ENCODE results near the gene CHRNA3. TPM values are rescaled to one million over a fixed set of nuclear protein-coding genes. Genes with fewer than 3 reads are reported as not detected.

Gene CHRNA3
- polyA plus RNA-seq, 1 donor (not counting 4 experiments of a cell fraction or from before 2014, with no cell fraction given) = not detected

DNA sequence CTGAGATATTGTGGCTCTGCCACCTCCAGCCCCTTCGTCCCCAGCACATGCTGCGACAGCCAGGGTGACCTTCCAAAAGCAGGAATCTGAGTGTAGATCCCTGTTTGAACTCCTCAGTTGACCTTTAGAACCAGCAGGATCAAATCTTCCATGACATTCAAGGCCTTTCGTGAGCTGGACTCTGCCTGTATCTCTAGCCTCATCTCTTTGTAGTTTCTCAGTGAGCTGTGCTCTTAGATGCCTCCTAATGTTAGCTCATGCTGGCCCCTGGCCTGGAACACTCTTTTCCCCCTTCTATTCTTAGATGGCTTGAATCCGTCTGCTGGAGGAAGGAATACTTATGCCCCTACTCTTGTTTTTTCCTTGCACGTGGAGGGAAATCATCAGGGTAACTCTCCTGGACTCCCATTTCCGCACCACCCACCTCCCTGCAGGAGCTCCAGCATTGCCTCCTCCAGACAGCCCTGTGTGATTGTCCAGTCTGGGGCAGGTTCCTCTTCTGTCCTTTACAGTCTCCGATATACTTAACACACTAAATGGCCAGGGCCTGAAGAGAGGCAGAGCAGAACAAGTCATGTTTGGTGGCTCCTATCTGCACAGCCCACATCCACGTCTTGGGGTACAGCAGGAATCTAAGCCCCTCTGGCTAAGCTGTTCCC is 46.9 kb upstream of the CHRNA3 start:
- Histone ChIP-seq H3K36me3 (ENCODE audit: control insufficient read depth in 2 of 2, extremely low read depth in 1 of 2, insufficient read depth in 2 of 2, low read length in 2 of 2) (no peaks in the 10 kb centered on the region), H4K20me1 (ENCODE audit: control insufficient read depth, extremely low read depth, insufficient read depth, low read length) (no peaks in the 10 kb centered on the region), H3K4me2 (ENCODE audit: control insufficient read depth, extremely low read depth, insufficient read depth, low read depth, low read length) (no peak overlapping the region), H2AFZ (ENCODE audit: control insufficient read depth, low read length) (no peak overlapping the region), H3K79me2 (ENCODE audit: control insufficient read depth, insufficient read depth, low read length) (no peaks in the 10 kb centered on the region), H3K9me1 (ENCODE audit: control insufficient read depth, extremely low read depth, insufficient read depth, low read length) (no peaks in the 10 kb centered on the region), H3K9me3 (ENCODE audit: control insufficient read depth, low read depth, low read length) (no peaks in the 10 kb centered on the region), H3K27me3 (ENCODE audit: control insufficient read depth, extremely low read depth, insufficient read depth, low read length) (no peaks in the 10 kb centered on the region), H3K4me3 (ENCODE audit: control insufficient read depth in 2 of 3, extremely low read depth in 1 of 3, insufficient read depth in 2 of 3, low read depth in 1 of 3, low read length in 3 of 3) (no peak overlapping the region), H3K9ac (ENCODE audit: control insufficient read depth, extremely low read depth, insufficient read depth, low read length) (no peak overlapping the region), H3K27ac (ENCODE audit: control insufficient read depth, insufficient read depth, low read length) (no peak overlapping the region), H3K4me1 (ENCODE audit: control insufficient read depth, extremely low read depth, insufficient read depth, low read length) (peaks cover 7% of the 10 kb centered on the region)
- no peak for DNase-seq (ENCODE audit: low read depth, low spot score)
- TF ChIP-seq, protein P1, sequence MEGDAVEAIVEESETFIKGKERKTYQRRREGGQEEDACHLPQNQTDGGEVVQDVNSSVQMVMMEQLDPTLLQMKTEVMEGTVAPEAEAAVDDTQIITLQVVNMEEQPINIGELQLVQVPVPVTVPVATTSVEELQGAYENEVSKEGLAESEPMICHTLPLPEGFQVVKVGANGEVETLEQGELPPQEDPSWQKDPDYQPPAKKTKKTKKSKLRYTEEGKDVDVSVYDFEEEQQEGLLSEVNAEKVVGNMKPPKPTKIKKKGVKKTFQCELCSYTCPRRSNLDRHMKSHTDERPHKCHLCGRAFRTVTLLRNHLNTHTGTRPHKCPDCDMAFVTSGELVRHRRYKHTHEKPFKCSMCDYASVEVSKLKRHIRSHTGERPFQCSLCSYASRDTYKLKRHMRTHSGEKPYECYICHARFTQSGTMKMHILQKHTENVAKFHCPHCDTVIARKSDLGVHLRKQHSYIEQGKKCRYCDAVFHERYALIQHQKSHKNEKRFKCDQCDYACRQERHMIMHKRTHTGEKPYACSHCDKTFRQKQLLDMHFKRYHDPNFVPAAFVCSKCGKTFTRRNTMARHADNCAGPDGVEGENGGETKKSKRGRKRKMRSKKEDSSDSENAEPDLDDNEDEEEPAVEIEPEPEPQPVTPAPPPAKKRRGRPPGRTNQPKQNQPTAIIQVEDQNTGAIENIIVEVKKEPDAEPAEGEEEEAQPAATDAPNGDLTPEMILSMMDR (optimal IDR thresholded peaks at IDR 0.05 in 1 of 3, IDR thresholded peaks at IDR 0.05 in 1 of 3, conservative IDR thresholded peaks at IDR 0.05 in 1 of 3; ENCODE audit: extremely low read depth in 1 of 3, insufficient read depth in 2 of 3, low read length in 3 of 3) = no peak
- FAIRE-seq = no peak
- dilution Hi-C loops (cut with MboI; ENCODE audit: extremely low pct_ligation_motif_present, low sequenced_read_pairs) = no loop called here

DNA sequence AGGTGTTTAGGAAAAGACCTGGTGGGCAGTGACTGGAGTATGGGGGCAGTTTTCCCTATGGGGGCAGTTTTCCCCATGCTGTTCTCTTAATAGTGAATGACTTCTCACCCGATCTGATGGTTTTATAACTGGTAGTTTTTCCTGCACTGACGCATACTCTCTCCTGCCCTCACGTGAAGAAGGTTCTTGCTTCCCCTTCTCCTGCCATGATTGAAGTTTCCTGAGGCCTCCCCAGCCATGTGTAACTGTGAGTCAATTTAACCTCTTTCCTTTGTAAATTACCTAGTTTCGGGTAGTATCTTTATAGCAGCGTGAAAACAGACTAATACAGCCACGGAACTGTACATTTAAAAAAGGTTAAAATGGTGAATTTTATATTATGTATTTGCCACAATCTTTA is 45.2 kb upstream of the CHRNA3 start:
- Histone ChIP-seq H3K4me3 (ENCODE audit: control insufficient read depth in 2 of 3, extremely low read depth in 1 of 3, insufficient read depth in 2 of 3, low read depth in 1 of 3, low read length in 3 of 3) (no peak overlapping the region), H3K79me2 (ENCODE audit: control insufficient read depth, insufficient read depth, low read length) (no peaks in the 10 kb centered on the region), H3K36me3 (ENCODE audit: control insufficient read depth in 2 of 2, extremely low read depth in 1 of 2, insufficient read depth in 2 of 2, low read length in 2 of 2) (no peaks in the 10 kb centered on the region), H4K20me1 (ENCODE audit: control insufficient read depth, extremely low read depth, insufficient read depth, low read length) (no peaks in the 10 kb centered on the region), H3K9me1 (ENCODE audit: control insufficient read depth, extremely low read depth, insufficient read depth, low read length) (no peaks in the 10 kb centered on the region), H3K27ac (ENCODE audit: control insufficient read depth, insufficient read depth, low read length) (no peak overlapping the region), H3K9me3 (ENCODE audit: control insufficient read depth, low read depth, low read length) (no peaks in the 10 kb centered on the region), H3K27me3 (ENCODE audit: control insufficient read depth, extremely low read depth, insufficient read depth, low read length) (no peaks in the 10 kb centered on the region), H3K9ac (ENCODE audit: control insufficient read depth, extremely low read depth, insufficient read depth, low read length) (no peak overlapping the region), H2AFZ (ENCODE audit: control insufficient read depth, low read length) (no peak overlapping the region), H3K4me2 (ENCODE audit: control insufficient read depth, extremely low read depth, insufficient read depth, low read depth, low read length) (no peak overlapping the region), H3K4me1 (ENCODE audit: control insufficient read depth, extremely low read depth, insufficient read depth, low read length) (no peaks in the 10 kb centered on the region)
- TF ChIP-seq, protein P1 (optimal IDR thresholded peaks at IDR 0.05 in 1 of 3, IDR thresholded peaks at IDR 0.05 in 1 of 3, conservative IDR thresholded peaks at IDR 0.05 in 1 of 3; ENCODE audit: extremely low read depth in 1 of 3, insufficient read depth in 2 of 3, low read length in 3 of 3) = no peak
- no peak for TF ChIP-seq EZH2 (IDR thresholded peaks at IDR 0.05; ENCODE audit: low read length)
- dilution Hi-C loops (cut with MboI; ENCODE audit: extremely low pct_ligation_motif_present, low sequenced_read_pairs) = no loop called here
- DNase-seq (ENCODE audit: low read depth, low spot score) = no peak
- FAIRE-seq = no peak

Data from keratinocyte (primary cell).